ENCODE measurements around the gene PNPLA7. TPM values are rescaled to one million over a fixed set of nuclear protein-coding genes. Genes with fewer than 3 reads are reported as not detected.

Gene PNPLA7
- total and polyA plus RNA-seq, 2 of the 13 experiments (the other 11 are each of a cell fraction or from before 2014, with no cell fraction given): 0.42 to 1.5 TPM

- TF ChIP-seq KDM5A (IDR thresholded peaks at IDR 0.05; ENCODE audit: borderline replicate concordance, low read length) (no peak), ZNF274 (CRISPR knock-in tag; IDR thresholded peaks at IDR 0.05) (no peak), ZFP41 (CRISPR knock-in tag; IDR thresholded peaks at IDR 0.05; ENCODE audit: borderline replicate concordance) (no peak), ARNT (IDR thresholded peaks at IDR 0.05) (no peak), ZNF691 (CRISPR knock-in tag; IDR thresholded peaks at IDR 0.05; ENCODE audit: borderline replicate concordance, low read depth) (no peak), FOSL2 (CRISPR knock-in tag; IDR thresholded peaks at IDR 0.05) (0 out of 2 replicates have a peak, but pooled peaks have one; percentile 26), CREB3 (CRISPR knock-in tag; IDR thresholded peaks at IDR 0.05) (no peak), PRMT3 (CRISPR knock-in tag; IDR thresholded peaks at IDR 0.05; ENCODE audit: borderline replicate concordance, low read depth) (no peak), CHD4 (IDR thresholded peaks at IDR 0.05; ENCODE audit: borderline replicate concordance, low read length) (no peak), GATA4 (IDR thresholded peaks at IDR 0.05; ENCODE audit: borderline replicate concordance, low read depth) (no peak), ZFY (CRISPR knock-in tag; IDR thresholded peaks at IDR 0.05) (no peak), ZNF276 (CRISPR knock-in tag; IDR thresholded peaks at IDR 0.05; ENCODE audit: low read depth) (no peak), ZNF503 (CRISPR knock-in tag; IDR thresholded peaks at IDR 0.05) (no peak), ZSCAN5A (CRISPR knock-in tag; IDR thresholded peaks at IDR 0.05; ENCODE audit: borderline replicate concordance) (no peak), STAG1 (CRISPR knock-in tag; IDR thresholded peaks at IDR 0.05) (no peak), GATAD2A (CRISPR knock-in tag; IDR thresholded peaks at IDR 0.05) (peak; percentile 43; the same call in 1 of the 2 replicates), ZNF101 (CRISPR knock-in tag; IDR thresholded peaks at IDR 0.05; ENCODE audit: borderline replicate concordance, low read depth) (no peak), MAX (IDR thresholded peaks at IDR 0.05) (peak; percentile 56), NFATC3 (CRISPR knock-in tag; IDR thresholded peaks at IDR 0.05) (no peak), ZNF121 (CRISPR knock-in tag; IDR thresholded peaks at IDR 0.05) (no peak), ZNF672 (CRISPR knock-in tag; IDR thresholded peaks at IDR 0.05) (no peak), NONO (IDR thresholded peaks at IDR 0.05) (no peak), NONO (CRISPR knock-in tag; conservative IDR thresholded peaks at IDR 0.05) (no peak), ZSCAN25 (CRISPR knock-in tag; IDR thresholded peaks at IDR 0.05) (0 out of 2 replicates have a peak, but pooled peaks have one; percentile 19), LBX2 (CRISPR knock-in tag; IDR thresholded peaks at IDR 0.05; ENCODE audit: borderline replicate concordance) (no peak)
Observed at GRCh38 chr9:137506702-137507171, 43.5 kb downstream of the PNPLA7 start (continued).

Data from HepG2 (cell line).